HG03095 (cell line): Measurements from ENCODE around the gene GLIS1.

ENCODE experiments used
- ATAC-seq: cut with Tn5 transposase; IDR thresholded peaks from one replicate; pipeline ENCODE4 v1.9.1; 2021; ENCODE audit warnings: moderate library complexity; ENCODE audit not compliant: unreplicated experiment

GLIS1 gene

DNA sequence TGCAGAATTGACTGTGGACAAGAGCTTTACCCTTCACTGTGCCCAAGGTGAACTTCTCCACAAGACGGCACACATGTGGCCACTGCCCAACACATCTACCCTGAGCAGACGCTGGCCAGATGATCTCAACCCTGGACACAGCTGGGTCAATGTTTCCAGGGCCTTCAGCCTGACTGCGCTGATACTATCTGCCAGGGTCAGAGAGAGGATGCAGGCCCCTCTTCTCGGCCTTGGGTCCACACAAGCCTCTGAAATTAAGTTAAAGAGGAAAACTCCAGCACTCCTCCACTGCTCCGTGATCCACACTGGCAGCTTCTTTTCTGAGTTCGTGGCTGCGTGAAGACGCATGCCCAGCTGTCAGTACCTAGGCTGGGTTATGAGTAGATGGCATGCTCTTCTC is 58.1 kb downstream of the GLIS1 start:
- ATAC-seq = no peak

DNA sequence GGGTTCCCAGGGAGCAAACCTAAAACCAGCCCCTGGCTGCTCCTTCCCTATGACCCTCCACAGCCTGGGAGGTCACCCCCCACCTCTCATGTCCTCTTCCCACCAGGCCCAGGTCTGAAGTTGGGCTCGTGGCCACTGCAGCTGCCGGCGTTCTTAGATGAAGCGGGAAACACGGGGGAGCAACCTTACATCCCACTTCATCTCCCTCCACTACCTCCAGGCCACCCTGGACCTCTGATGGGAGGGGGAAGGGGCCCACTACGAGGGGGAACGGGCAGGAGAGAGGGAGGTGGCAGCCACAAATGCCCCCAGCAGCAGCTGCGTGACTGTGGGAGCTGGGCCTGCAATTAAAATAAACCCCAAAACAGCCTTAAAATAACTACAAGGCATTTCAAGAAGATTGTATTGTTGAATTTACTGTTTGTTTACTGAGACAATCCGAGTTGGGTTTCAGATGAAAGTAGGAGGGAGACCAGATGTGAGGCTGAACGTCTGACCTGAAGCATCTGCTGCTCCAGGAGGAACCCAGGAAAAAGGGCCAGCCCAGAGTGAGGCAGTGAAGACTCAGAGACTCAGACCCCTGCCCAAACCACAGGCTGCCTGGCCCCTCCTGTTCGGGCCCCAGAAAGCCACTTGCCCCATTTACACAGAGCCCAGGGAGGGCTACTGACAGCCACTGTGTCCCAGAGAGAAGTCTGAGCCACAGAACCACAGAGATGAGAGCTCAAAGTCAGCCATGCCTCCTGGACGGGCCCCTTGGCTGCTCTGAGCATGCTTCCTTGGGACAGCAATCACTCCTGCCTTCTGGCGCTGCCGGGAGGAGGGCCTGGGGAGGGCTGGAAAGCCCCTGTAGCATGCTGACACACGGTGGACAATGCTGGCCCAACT is 59.8 kb downstream of the GLIS1 start:
- no peak for ATAC-seq

DNA sequence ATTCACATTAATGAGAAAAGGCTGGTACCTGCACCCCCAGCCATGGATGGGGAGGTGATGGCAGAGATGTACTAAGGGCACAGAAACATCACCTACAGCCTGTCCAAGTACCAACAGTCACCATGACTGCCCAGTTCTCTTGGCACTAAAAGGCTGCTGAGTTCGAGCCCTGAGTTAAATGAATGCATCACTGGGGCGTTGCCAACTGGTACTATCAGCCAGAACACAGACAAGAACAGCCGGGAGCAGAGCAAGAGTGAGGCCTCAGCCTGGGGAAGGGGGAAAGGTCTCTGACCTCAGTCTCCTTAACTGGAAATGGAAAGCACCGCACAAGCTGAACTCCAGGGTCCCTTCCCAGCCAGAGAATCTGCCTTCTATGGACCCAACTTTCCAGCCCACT is 60.5 kb downstream of the GLIS1 start:
- ATAC-seq = no peak

DNA sequence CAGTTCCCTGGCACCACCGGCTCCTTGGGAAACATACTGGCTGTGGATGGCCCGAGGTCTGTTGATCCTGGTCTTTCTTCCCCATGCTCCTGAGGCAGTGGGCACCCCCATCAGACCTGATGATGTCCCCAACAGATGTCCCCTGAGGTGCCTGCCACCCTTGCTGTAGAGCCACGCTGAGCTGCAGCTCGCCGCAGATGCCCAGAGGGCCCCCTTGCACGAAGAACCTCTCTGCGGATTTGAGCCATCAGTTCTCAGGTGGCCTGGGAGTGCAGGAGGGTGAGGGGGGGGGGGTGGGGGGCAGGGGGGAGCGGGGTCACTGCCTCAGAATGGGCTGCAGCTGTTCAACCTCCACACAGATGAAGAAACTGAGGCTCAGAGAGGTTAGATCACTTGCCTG is 60.9 kb downstream of the GLIS1 start:
- no peak for ATAC-seq

DNA sequence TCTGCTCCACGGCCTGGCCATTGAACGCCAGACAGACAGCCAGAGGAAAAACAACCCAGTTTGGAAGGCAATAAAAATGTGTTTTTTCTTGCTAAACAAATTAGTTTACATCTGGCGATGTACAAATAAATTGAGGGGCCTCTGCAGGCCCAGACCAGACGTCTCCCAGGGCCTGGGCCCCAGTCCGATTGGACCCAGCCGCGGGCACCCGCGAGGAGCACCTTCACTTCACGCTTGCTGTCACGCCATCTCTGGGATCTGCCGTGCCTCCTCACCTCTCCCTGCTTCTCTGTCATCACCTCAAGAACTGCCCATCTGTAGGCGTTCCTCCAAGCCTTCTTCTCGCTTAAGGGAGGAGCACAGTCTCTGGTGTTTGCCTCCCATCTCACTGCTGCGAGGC is 61.5 kb downstream of the GLIS1 start:
- no peak for ATAC-seq

DNA sequence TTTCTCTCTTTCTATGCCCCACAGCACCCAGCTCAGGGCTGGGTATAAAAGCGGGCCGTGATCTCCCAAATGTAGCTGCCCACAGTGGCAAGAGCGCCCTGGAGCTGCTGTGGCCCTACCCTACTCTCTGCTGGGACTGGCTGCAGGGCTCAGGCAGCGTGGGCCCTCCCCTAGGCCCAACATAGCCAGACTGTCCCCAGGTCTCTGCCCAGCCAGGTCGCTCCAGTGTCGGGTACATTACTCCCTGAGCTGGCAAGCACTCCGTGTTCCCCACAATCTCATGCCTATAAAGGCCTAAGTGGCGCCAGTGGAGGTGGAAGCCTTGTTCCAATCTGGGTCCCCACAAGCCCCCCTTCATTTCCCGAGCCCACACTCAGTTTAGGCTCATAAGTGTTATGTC is 66.2 kb downstream of the GLIS1 start:
- ATAC-seq = no peak

DNA sequence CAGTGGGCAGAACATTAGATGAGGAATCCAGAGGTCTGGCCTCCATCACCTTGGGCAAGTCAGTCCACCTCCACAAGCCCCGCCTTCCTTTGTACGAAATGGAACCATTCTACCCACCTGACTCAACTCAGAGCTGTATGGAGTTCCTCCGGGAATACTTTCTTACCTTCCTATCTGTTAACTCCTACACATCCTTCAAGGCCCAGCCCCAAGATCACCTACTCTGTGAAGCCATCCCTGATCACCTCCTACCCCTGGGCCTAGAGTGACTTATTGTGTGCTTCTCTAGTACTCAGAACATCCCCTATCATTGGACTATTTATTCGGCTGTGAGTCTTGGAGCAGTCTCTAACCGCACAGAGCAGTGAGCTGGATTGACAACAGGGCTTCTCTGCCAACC is 66.7 kb downstream of the GLIS1 start:
- ATAC-seq = no peak

DNA sequence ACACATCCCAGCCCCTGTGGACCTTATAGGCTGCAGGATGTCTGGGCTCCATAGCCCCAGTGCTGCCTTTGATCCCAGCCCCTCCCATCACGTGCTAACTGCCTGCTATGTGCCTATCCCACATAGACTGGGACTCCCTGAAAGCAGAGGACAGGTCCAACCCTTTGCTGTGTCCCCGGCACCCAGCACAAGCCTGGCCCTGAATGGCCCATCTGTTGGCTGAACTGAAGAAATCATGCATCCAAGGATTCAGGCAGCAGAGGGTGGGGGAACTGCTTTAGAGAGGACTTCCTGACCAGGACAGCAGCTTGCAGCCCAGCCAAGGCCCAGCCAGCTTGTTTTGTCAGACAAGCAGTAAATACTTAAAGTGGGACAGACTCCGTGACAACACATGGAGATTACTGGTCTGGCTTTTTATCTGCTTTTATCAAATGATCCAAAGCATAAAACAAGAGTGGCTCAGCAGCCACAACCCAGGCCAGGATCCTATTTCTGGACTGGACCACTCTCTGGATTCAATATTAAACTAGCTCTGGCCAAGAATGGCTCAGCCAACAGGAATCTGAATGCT is 69.3 kb downstream of the GLIS1 start:
- ATAC-seq = no peak

DNA sequence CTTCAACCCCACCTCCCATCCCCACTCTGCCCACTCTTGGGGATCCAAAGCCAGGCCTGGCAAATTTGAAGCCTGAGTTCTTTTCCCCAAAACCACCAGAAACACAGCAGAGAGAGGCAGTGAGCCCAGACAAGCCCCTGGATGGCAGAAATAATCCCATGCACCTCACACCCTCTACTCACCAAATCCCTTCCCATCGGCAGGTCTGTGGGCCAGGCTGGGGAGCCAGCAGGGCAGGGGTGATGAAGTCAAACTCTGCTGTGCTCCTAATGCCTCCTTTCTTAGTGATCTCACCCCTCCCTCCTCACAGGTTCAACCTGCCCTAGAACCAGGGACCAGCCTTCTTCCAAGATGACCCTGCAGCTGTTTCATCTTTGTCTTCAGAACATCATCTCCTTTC is 72.4 kb downstream of the GLIS1 start:
- no peak for ATAC-seq

DNA sequence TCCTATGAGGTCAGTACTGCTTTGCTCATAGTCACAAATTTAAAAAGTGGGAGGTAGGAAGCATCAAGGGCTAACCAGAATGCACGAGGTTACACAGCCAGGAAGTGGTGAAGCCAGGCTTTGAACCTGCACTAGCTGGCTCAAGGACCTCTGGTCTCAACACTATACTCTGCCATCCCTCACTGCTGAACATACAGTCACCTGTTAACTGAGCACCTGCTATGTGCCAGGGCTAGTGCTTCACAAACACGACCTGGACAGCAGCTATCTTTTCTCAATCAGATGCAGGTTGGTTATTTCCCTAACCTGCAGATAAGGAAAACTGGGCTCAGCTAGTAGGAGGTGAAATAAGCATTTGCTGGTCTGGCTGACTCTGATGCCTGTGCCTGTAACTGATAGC is 73.0 kb downstream of the GLIS1 start:
- ATAC-seq = no peak

DNA sequence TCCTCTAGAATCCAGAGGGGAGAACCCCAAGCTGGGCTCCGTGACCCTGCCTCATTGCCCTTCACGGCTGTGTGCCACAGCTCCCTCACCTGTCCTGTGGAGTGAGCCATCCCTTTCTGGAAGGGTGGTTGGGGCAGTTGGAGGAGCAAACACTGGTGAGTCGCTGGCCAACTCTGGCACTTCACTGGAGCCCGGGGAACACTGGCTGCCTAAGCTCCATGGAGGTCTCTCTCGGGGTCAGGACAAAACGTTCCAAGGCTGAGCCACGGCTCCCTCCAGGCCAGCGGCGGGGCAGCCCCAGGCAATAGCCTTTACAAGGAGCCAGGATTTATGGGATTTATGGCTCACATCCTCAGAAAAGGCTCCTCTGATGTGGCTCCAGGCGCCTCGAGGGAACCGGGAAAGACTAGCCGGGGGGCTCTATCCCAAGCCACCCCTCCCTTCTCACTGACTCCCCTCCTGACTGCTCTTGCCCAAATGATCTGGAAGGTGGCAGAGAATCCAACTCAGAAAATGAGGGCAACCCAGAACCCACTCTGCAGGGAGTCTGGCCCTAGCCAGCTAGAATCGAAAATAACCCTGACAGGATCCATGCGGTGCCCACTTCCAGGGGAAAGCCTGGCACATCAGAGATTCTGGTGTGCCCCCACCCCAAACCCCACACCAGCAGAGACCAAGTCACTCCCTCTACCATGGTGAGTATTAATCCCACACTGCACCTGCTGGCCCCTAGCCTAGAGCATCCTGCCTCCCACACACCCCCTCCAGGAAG is 75.2 kb downstream of the GLIS1 start:
- ATAC-seq = no peak

DNA sequence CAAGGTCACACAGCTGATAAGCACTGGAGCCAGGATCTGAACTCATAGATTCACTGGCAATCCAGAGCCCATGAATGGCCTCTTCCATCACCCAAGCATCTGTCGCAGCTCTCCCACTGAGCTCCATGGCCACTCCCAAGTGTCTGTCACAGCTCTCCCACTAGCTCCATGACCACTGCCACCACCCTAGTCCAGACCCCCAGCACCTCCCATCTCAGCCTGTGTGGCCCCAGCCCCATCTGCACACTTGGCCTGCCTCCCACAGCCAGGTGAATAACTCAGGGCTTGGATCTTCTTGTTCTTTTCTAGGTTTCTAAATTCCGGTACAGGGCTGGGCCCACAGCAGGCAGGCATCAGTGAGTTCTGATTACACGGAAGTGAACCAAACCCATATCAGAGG is 76.0 kb downstream of the GLIS1 start:
- no peak for ATAC-seq

DNA sequence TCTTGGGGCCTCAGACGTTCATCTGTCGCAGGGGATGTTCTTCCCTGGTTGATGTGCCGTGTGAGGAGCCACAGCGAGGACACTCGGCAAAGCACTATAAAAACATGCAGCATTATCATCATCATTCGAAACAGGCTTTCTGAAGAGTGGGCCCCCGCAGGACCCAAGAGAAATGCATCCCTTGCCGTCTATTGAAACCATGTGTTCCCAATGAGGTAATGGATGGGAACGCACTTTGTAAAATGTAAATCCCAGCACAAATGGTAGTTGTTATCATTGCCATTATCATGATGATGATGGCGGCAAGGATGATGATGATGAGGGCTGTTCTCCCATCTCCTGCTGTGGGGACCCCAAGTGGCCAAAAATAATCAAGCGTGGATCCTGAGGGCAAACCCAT is 76.8 kb downstream of the GLIS1 start:
- no peak for ATAC-seq

DNA sequence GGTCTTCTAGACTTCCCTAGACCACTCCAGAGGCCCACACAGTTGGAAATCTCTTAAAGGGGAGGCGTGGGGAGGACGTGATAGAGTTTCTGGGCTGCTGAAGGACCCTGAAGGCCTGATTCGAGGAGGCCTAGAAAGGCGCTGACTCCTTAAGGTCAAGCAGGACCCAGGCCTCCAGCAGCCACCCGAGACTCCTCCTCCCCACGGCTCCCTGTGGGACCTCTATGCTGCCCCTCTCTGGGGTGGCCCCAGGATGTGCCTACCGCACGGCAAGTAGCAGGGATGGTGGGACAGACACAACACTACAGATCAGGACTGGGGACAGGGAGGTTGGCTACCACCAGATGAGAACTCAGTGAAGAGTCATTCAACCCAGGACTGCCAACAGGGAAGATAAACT is 77.5 kb downstream of the GLIS1 start:
- no peak for ATAC-seq

DNA sequence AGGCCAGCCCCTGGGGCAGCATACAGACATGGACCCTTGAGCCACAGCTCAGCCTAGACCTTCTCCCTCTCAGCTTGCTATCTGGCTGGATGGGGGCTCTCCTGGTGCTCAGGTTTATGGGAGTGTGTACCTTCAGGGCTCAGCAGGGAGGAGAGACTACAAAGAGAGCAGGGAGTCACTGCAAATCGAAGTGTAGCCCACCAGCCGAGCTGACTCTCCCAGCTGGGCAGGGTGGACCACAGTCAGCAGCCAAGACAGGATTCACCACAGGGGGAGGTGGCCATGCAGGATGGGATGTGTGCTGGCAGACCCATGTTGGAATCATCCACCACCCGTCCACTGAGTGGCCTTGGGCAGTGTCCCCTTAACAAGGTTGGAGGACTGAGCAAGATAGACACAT is 78.3 kb downstream of the GLIS1 start:
- no peak for ATAC-seq

DNA sequence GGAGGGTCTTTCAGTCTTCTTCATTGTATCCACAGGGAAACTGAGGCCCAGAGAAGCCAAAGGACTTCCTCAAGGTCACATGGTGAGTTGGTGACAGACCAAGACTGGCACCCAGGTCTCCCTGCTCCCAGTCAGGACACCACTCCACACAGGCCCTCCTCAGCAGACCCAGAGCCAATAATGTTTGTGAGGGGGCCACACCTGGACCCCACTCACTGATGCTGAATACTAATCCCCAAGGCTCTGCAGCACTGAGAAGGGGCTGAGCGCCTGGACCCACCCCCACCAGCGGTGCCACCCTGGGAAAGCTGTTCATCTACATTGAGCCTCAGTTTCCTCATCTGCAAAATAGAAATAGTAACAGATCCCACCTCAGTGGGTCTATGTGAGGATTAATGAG is 79.5 kb downstream of the GLIS1 start:
- no peak for ATAC-seq

DNA sequence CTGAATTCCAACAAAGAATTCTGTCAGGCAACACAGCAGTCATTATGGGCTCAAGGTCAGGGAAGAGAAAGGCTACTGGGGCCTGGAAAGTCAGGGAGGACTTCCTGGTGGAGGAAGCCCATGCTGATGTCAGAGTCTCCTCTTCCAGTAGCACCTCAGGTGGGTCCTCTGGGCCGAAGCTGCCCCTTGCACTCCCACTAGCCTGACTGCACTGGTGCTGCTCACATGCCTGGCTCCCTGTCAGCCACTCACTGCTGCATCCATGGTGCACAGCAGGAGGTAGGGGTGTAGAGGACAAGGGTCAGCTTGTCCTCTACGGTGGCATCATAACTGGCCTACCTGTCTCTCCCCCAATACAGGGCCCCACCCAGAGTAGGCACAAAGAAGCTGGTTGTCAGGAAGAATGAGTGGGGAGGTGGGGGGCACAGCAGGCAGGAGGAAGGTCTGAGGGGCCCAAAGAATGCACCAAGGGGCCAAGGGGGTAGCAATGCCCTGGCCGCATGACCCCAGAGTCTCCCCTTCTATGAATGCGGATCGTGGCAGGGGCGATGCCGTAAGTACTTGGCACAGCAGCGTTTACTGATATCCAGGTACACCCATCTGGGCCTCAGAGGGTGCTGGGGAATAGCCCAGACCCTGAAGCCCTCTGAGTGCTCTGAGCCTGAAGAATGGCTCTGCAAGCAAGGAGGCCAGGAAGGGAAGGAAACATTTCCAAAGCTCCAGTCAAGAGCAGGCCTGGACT is 80.3 kb downstream of the GLIS1 start:
- ATAC-seq = no peak

DNA sequence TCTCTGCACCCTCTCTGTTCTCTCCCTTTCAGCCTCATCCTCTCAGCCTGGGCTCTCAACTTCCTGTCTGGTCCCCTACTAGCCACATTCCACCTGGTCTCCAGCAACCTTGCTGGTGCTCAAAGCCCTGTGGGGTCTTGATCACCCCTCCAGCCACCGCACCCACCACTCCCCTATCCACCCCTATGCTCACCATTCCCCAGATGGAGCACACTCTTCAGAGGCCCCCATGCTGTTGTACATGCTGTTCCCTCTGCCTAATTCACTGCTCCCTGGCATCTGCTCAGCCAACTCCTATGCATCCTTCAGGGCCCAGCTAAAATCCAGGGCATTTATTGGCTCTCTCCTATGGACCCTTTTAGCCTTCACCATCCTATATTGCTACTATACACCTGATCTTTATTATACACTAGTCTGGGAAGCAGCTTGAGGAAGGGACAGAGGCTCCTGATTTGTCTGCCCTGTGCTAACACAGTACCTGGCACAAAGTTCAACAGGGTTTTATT is 81.0 kb downstream of the GLIS1 start:
- ATAC-seq = no peak

DNA sequence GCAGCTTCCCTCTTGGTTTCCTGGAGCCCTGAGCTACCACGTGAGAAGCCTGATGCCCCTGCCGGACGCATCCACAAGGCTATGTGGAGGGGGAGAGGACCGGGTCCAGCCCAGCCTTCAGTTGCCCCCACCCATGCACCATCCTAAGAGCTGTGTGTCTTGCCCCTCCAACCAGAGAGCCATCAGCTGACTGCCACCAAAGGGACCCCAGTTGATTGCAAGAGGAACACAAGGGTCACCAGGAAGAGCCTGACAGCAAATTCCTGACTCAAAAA is 81.5 kb downstream of the GLIS1 start:
- ATAC-seq = no peak

DNA sequence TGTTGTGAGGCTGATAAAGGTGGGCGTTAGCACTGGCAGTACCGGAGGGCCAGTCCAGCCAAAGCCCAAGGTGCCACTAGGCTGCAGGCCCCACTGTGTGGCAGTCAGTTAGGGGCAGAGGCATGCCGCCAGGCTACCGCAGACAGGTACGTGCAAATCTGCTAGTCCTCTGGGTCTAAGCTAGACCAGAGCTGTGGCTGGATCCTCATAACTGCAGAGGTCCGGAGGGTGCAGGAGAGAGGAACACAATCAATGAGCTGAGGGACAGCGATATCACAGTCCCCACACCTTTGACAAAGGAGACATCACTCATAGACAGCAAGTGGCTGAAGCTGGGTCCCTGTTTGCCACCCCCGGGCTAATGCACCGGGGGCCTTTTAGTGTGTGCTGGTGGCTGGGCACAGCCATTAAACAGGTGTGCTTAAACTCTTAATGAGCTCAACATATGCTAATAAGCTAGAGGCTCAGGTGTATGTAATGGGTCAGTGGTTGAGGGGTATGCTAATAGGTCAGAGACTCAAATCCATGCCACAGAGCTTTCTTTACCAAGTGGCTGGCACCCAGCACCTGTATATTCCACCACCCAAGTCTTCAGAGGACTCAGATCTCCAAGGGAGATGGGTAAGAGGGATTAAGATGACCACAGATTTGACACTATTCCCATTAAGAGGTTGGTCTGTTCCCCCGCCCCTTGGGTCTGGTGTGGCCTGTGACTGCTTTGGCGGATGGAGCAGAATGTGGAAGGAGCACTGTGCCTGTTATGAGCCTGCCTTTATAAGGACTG is 82.0 kb downstream of the GLIS1 start:
- ATAC-seq = no peak
